A673 (cell line): ENCODE results near the gene DENND5A. TPM values are rescaled to one million over a fixed set of nuclear protein-coding genes. Genes with fewer than 3 reads are reported as not detected.

Experiments
- BruUV-seq: library from RNA; stranded (reverse); fragments of 400-500 nt; replicated peaks from 2 replicates; lab custom pipeline; 2021; lab: Mats Ljungman, UMichigan
- CTCF ChIA-PET: fragments of 300-600 bp; sonication (Branson Sonifier 250); formaldehyde crosslinking; loops from one replicate; lab custom pipeline; 2022; ENCODE audit warnings: antibody characterized with exemption; lab: Charles Lee
- POLR2A ChIA-PET: fragments of 300-600 bp; sonication (Branson Sonifier 250); formaldehyde crosslinking; loops from one replicate; lab custom pipeline; 2022; ENCODE audit warnings: antibody characterized with exemption; ENCODE audit not compliant: low non-redundant PET; lab: Charles Lee
- DNase-seq: peaks from one replicate; pipeline ENCODE4 v3.0.0-alpha.2; 2015; ENCODE audit warnings: low spot score
- H3K27ac ChIP-seq: fragments of 200-600 bp; sonication (generic); 2 replicates; pipeline ENCODE4 v1.5.1; 2016; ENCODE audit warnings: mixed run types, low read depth, mild to moderate bottlenecking, mixed read lengths, antibody characterized with exemption, low read length; ENCODE audit not compliant: poor library complexity, severe bottlenecking
- H3K27me3 ChIP-seq: fragments of 200-600 bp; sonication (generic); replicated peaks from 2 replicates; pipeline ENCODE4 v1.6.1; 2017; ENCODE audit warnings: mixed run types, low read depth, mild to moderate bottlenecking, mixed read lengths, antibody characterized with exemption, low read length; ENCODE audit not compliant: insufficient read depth, poor library complexity
- H3K36me3 ChIP-seq: fragments of 200-600 bp; sonication (generic); 2 replicates; pipeline ENCODE4 v1.6.1; 2016; ENCODE audit warnings: mixed run types, mild to moderate bottlenecking, mixed read lengths, antibody characterized with exemption, low read length; ENCODE audit not compliant: insufficient read depth, poor library complexity, severe bottlenecking
- H3K4me1 ChIP-seq: fragments of 200-600 bp; sonication (generic); 2 replicates; pipeline ENCODE4 v1.6.1; 2017; ENCODE audit warnings: mixed run types, mild to moderate bottlenecking, mixed read lengths, antibody characterized with exemption, low read length; ENCODE audit not compliant: insufficient read depth, poor library complexity, severe bottlenecking
- H3K4me3 ChIP-seq: fragments of 200-600 bp; sonication (generic); 2 replicates; pipeline ENCODE4 v1.5.1; 2016; ENCODE audit warnings: low read depth, mixed run types, mild to moderate bottlenecking, mixed read lengths, low read length; ENCODE audit not compliant: poor library complexity, severe bottlenecking
- H3K9me3 ChIP-seq: fragments of 200-600 bp; sonication (generic); 2 replicates; pipeline ENCODE4 v1.6.1; 2016; ENCODE audit warnings: mixed run types, low read depth, mild to moderate bottlenecking, mixed read lengths, antibody characterized with exemption, low read length; ENCODE audit not compliant: poor library complexity, severe bottlenecking
- CTCF ChIP-seq: fragments of 300-800, 200-600 bp; sonication (generic); conservative IDR thresholded peaks from 2 replicates; pipeline ENCODE4 v1.5.1; 2017; ENCODE audit warnings: low read depth, mild to moderate bottlenecking, antibody characterized with exemption, low read length, moderate library complexity, mixed read lengths
- EZH2 ChIP-seq: fragments of 200-600 bp; sonication (generic); IDR thresholded peaks from 2 replicates; pipeline ENCODE4 v1.6.1; 2017; ENCODE audit warnings: borderline replicate concordance, low read depth, mild to moderate bottlenecking, mixed read lengths, antibody characterized with exemption, low read length; ENCODE audit not compliant: poor library complexity, severe bottlenecking
- intact Hi-C: fragments of 100-400 bp; cut with micrococcal nuclease; formaldehyde crosslinking; loops from one replicate; pipeline ENCODE4 v1.10.0; 2022; ENCODE audit not compliant: unreplicated experiment
- total RNA-seq: library from RNA; stranded (reverse); gene quantifications from 2 replicates; pipeline ENCODE4 v1.2.3, GENCODE V29; 2021

The DENND5A gene
- total RNA-seq, 1 experiment from 2014 or later: 65.4 TPM

GRCh38 chr11:9180784-9181183 is 84.4 kb downstream of the DENND5A start:
- ChIA-PET CTCF (interaction anchor here (0.5 kb wide), 1 partner anchor 255 kb away, joined by 10 read pairs; no protein-coding TSS in a partner anchor), POLR2A (no interaction called here)
- Histone ChIP-seq H3K4me1 (no peaks in the 10 kb centered on the region), H3K27me3 (no peaks in the 10 kb centered on the region), H3K9me3 (no peaks in the 10 kb centered on the region), H3K27ac (no peak overlapping the region), H3K36me3 (peaks cover 20% of the 10 kb centered on the region), H3K4me3 (no peak overlapping the region)
- TF ChIP-seq EZH2 (no peak), CTCF (no peak)
- intact Hi-C loops: no loop called here
- no TSS peak for BruUV-seq
- DNase-seq: no peak

- intact Hi-C loops: no loop called here
- Histone ChIP-seq H3K27ac (no peak overlapping the region), H3K4me1 (no peaks in the 10 kb centered on the region), H3K9me3 (no peaks in the 10 kb centered on the region), H3K27me3 (no peaks in the 10 kb centered on the region), H3K36me3 (peaks cover 20% of the 10 kb centered on the region), H3K4me3 (no peak overlapping the region)
- CTCF ChIA-PET: no interaction called here
- no peak for DNase-seq
- no TSS peak for BruUV-seq
- TF ChIP-seq CTCF: no peak
- no peak for TF ChIP-seq EZH2
- POLR2A ChIA-PET: no interaction called here
Observed at GRCh38 chr11:9179141-9179540, 86.0 kb downstream of the DENND5A start.

DNA sequence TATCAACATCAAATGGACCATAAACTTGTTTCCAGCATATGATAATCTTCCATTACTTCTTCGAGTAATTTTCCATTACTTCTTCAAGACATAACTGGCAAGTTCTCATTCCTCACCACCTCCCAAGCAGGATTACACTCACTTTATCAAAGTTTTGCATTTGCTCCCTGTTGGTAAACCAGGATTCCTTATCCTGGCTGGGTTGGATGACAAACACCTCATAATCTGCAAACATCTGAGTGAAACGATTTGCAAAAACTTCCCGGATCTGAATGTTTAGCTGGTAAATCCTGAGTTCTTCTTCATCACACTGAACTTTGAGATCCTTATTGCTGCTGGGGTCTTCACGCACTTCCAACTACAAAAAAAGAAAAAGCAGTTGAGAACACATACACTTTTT is 86.4 kb downstream of the DENND5A start:
- POLR2A ChIA-PET: no interaction called here

More for the DNA sequence above, 86.4 kb downstream of the DENND5A start:
- DNase-seq: no peak
- Histone ChIP-seq H3K9me3 (no peaks in the 10 kb centered on the region), H3K27ac (no peak overlapping the region), H3K4me3 (no peak overlapping the region), H3K4me1 (no peaks in the 10 kb centered on the region), H3K27me3 (no peaks in the 10 kb centered on the region), H3K36me3 (peaks cover 20% of the 10 kb centered on the region)
- TF ChIP-seq CTCF (no peak), EZH2 (no peak)
- BruUV-seq: no TSS peak
- CTCF ChIA-PET: no interaction called here
- intact Hi-C loops: no loop called here
